Activated naive CD8-positive, alpha-beta T cell treated with anti-CD3 and anti-CD28 coated beads, Interleukin-2, amount 50 U/mL, for 16 hours (primary cell): ENCODE measurements around the gene NLGN1.

Experiments
- DNase-seq: peaks from one replicate; pipeline ENCODE4 v3.0.0-alpha.2; 2020; ENCODE audit warnings: low read depth, low spot score

Gene NLGN1

DNA sequence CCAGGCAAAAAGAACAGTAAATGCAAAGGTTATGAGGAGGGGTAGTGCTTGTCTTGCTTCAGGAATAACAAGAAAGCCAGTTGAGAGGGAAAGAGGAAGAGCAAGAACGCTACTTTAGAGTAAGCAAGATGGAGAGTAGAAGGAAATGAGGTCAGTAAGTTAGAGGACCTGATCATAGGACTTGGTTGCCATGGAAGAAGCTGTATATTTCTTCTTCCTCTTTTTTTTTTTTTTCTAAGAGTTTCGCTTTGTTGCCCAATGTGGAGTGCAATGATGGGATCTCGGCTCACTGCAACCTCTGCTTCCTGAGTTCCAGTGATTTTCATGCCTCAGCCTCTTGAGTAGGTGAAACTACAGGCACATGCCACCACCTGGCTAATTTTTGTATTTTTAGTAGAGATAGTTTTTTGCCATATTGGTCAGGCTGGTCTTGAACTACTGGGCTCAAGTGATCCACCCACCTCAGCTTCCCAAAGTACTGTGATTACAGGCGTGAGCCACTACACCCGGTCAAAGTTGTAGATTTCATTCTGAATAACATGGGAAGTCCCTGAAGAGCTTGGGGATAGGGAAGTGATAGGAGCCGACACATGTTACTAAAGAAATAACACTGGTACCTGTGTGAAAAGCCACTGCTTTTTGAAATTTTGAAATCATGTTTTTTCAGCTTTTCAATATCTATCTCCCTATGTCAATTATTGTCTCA, 933.7 kb downstream of the NLGN1 start:
- DNase-seq = no peak

DNA sequence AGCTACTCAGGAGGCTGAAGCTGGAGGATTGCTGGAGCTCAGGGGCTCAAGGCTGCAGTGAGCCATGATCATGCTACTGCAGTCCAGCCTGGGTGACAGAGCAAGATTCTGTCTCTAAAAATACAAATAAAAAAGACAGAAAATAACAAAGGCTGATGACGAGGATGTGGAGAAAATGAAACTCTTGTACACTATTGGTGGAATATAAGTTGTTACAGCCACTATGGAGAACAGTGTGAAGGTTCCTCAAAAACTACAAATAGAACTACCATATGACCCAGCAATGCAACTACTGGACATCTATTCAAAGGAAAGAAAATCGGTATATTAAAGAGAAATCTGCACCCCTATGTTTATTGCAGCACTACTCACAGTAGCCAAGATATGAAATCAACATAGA, 934.8 kb downstream of the NLGN1 start:
- DNase-seq = no peak

DNA sequence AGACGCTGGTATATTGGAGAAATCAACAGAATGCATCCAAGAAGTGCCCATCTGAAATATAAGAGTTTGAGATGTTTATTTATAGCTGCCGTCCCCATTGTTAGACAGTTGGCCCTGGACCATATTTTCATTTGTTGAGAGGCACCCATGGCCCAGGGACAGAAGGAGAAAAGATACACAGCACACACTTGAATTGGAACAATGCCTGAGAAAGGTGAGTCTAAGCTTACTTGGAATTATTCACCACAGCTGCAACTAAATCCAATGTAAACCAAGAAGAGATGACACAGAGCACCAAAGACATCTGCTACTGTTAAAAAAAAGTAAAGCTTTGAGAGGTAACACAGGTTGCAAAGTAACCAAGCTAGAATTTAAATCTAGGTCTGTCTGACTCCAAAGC, 936.1 kb downstream of the NLGN1 start:
- no peak for DNase-seq

DNA sequence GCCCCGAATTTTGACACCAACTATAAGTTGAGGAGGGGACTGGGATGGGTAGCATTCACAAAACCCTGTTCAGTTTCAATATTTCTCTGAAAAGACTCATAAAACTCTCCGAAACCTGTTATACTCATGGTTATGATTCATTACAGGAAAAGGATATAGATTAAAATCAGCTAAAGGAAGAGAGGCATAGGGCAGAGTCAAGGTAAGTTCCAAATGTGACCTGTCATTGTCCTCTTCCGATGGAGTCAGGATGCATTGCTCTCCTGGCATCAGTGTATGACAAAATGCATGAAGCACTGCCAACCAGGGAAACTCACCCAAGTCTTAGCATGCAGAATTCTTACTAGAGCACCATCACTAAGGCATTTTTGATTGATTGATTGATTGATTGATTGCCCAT, 936.6 kb downstream of the NLGN1 start:
- no peak for DNase-seq

DNA sequence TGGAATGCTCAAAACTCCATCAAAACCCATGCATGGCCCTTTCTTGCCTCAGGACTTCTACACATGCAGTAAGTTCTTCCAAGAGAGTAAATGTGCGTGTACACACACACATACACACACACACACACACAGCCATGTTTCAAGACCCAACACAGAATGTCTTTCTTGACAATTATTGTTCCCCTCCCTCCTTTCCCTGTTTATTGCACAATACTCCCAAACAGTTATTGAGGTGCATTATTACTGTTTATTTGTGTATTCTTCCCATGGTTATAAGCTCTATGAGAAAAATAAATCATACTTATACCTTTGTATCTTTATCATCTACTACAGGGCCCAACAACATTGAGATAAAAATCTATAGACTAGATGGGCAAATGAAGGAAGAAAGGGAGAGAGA, 937.8 kb downstream of the NLGN1 start:
- no peak for DNase-seq

GRCh38 chr3:174335910-174336309, 938.4 kb downstream of the NLGN1 start:
- DNase-seq = no peak
